Endothelial cell of umbilical vein (primary cell): Measurements from ENCODE around the gene LMNB1. TPM values are rescaled to one million over a fixed set of nuclear protein-coding genes. Genes with fewer than 3 reads are reported as not detected.

Experiments
- BruUV-seq: library from RNA; stranded (reverse); fragments of 400-500 nt; replicated peaks from 2 replicates; lab custom pipeline; 2021; lab: Mats Ljungman, UMichigan
- CTCF ChIA-PET: fragments of 300-600, 350-600 bp; sonication (Branson Sonifier 250); formaldehyde crosslinking; loops from one replicate; lab custom pipeline; 2021; ENCODE audit warnings: antibody characterized with exemption, inconsistent platforms; lab: Charles Lee
- POLR2A ChIA-PET: fragments of 300-600, 350-600 bp; sonication (Branson Sonifier 250); formaldehyde crosslinking; loops from one replicate; lab custom pipeline; 2021; ENCODE audit warnings: antibody characterized with exemption, inconsistent platforms; lab: Charles Lee
- DNase-seq: peaks from one replicate; pipeline ENCODE4 v3.0.0-alpha.2; 2011; ENCODE audit warnings: low read depth, low spot score
- FAIRE-seq: peaks from 2 replicates; lab custom pipeline; 2011; peaks lifted over from hg19 to GRCh38; lab: Jason Lieb, UNC
- H2AFZ ChIP-seq: 2 replicates; pipeline ENCODE4 v1.6.0; 2012; ENCODE audit warnings: low read depth, low read length, control low read depth, inconsistent platforms
- H3K27ac ChIP-seq: 2 replicates; pipeline ENCODE4 v1.5.1; 2011; ENCODE audit warnings: low read depth, mild to moderate bottlenecking, control low read depth, low read length, moderate library complexity; ENCODE audit not compliant: insufficient read depth
- H3K27me3 ChIP-seq, 2 experiments: 2 replicates each; pipeline versions ENCODE4 v1.6.0 to v1.6.1; 2011; ENCODE audit warnings: low read length in 2 of 2, mixed read lengths in 1 of 2; ENCODE audit not compliant: control insufficient read depth in 2 of 2, insufficient read depth in 2 of 2
- H3K36me3 ChIP-seq, 2 experiments: 2 replicates in 1 of 2; 3 replicates in 1 of 2; pipeline ENCODE4 v1.5.1; 2011; ENCODE audit warnings: low read length in 2 of 2, mild to moderate bottlenecking in 1 of 2, moderate library complexity in 1 of 2; ENCODE audit not compliant: control insufficient read depth in 2 of 2, insufficient read depth in 2 of 2; ENCODE audit errors: extremely low read depth in 1 of 2
- H3K4me1 ChIP-seq: 3 replicates; pipeline ENCODE4 v1.5.1; 2011; ENCODE audit warnings: mild to moderate bottlenecking, low read length; ENCODE audit not compliant: control insufficient read depth, insufficient read depth; ENCODE audit errors: extremely low read depth
- H3K4me2 ChIP-seq: 2 replicates; pipeline ENCODE4 v1.6.1; 2011; ENCODE audit warnings: low read length, control low read depth, mixed read lengths; ENCODE audit not compliant: insufficient read depth
- H3K4me3 ChIP-seq, 3 experiments: fragments of 200-600 bp in 1 of 3; sonication (generic), shearing (Covaris generic) in 1 of 3; replicated peaks in 1 of 3; 2 replicates each; pipeline ENCODE4 v1.5.1; 2011 to 2016; ENCODE audit warnings: control low read depth in 3 of 3, low read length in 3 of 3, mild to moderate bottlenecking in 2 of 3, inconsistent platforms in 1 of 3, low read depth in 1 of 3, moderate library complexity in 1 of 3; ENCODE audit not compliant: insufficient read depth in 1 of 3
- H3K79me2 ChIP-seq: 2 replicates; pipeline ENCODE4 v1.6.0; 2012; ENCODE audit warnings: low read length, inconsistent platforms; ENCODE audit not compliant: control insufficient read depth, insufficient read depth
- H3K9ac ChIP-seq: replicated peaks from 2 replicates; pipeline ENCODE3; 2011; ENCODE audit warnings: low read length, control low read depth; ENCODE audit not compliant: insufficient read depth; ENCODE audit errors: extremely low read depth
- H3K9me1 ChIP-seq: replicated peaks from 3 replicates; pipeline ENCODE4 v1.6.0; 2011; ENCODE audit warnings: mild to moderate bottlenecking, low read length; ENCODE audit not compliant: control insufficient read depth, insufficient read depth; ENCODE audit errors: extremely low read depth
- H3K9me3 ChIP-seq: replicated peaks from 2 replicates; pipeline ENCODE4 v1.5.1; 2012; ENCODE audit warnings: low read length, inconsistent platforms; ENCODE audit not compliant: control insufficient read depth, insufficient read depth
- H4K20me1 ChIP-seq: replicated peaks from 2 replicates; pipeline ENCODE3; 2011; ENCODE audit warnings: mild to moderate bottlenecking, low read length; ENCODE audit not compliant: control insufficient read depth, insufficient read depth; ENCODE audit errors: extremely low read depth
- CTCF ChIP-seq, 2 donors: IDR thresholded peaks; 1 replicate in 1 of 2; 2 replicates in 1 of 2; pipeline ENCODE4 v1.5.1; 2011; ENCODE audit warnings: low read length in 2 of 2, mild to moderate bottlenecking in 2 of 2, moderate library complexity in 2 of 2, control low read depth in 1 of 2, inconsistent platforms in 1 of 2, low read depth in 1 of 2; ENCODE audit not compliant: insufficient read depth in 1 of 2; ENCODE audit errors: extremely low read depth in 1 of 2
- EZH2 ChIP-seq: IDR thresholded peaks from 2 replicates; pipeline ENCODE4 v1.6.1; 2012; ENCODE audit warnings: borderline replicate concordance, low read depth, mild to moderate bottlenecking, moderate library complexity, low read length, inconsistent platforms; ENCODE audit not compliant: severe bottlenecking
- FOS ChIP-seq: IDR thresholded peaks from 2 replicates; pipeline ENCODE4 v1.6.1; 2011; ENCODE audit warnings: mild to moderate bottlenecking, low read length, moderate library complexity, borderline replicate concordance; ENCODE audit not compliant: insufficient read depth
- GATA2 ChIP-seq: IDR thresholded peaks from 2 replicates; pipeline ENCODE4 v1.7.0; 2011; ENCODE audit warnings: low read depth, mild to moderate bottlenecking, moderate library complexity, mixed read lengths, low read length; ENCODE audit not compliant: insufficient read length, insufficient read depth
- JUN ChIP-seq: IDR thresholded peaks from 2 replicates; pipeline ENCODE4 v1.6.1; 2011; ENCODE audit warnings: borderline replicate concordance, low read depth; ENCODE audit not compliant: insufficient read length, insufficient read depth
- MAX ChIP-seq: IDR thresholded peaks from 2 replicates; pipeline ENCODE4 v1.6.1; 2011; ENCODE audit not compliant: insufficient read depth, insufficient read length
- MYC ChIP-seq: IDR thresholded peaks from one replicate; pipeline ENCODE4 v1.6.1; 2011; ENCODE audit warnings: mild to moderate bottlenecking, low read depth, low read length
- POLR2A ChIP-seq: IDR thresholded peaks from 2 replicates; pipeline ENCODE4 v1.6.1; 2012; ENCODE audit warnings: low read depth, mild to moderate bottlenecking, control low read depth, low read length
- POLR2AphosphoS5 ChIP-seq: IDR thresholded peaks from 2 replicates; pipeline ENCODE4 v1.6.1; 2012; ENCODE audit warnings: low read depth, mild to moderate bottlenecking, control low read depth, low read length, moderate library complexity; ENCODE audit not compliant: insufficient read depth
- dilution Hi-C: fragments of 300-500 bp; cut with MboI; formaldehyde crosslinking; loops from one replicate; pipeline ENCODE4 v1.15.0; 2019; ENCODE audit warnings: low sequenced_read_pairs; ENCODE audit not compliant: extremely low pct_ligation_motif_present
- intact Hi-C: fragments of 100-400 bp; cut with micrococcal nuclease; formaldehyde crosslinking; loops from one replicate; pipeline ENCODE4 v1.10.0; 2022
- polyA plus RNA-seq, 4 experiments: library from polyadenylated mRNA; depleted of rRNA in 3 of 4; stranded (reverse) in 3 of 4; unstranded in 1 of 4; fragments of >200 nt; gene quantifications; 2 replicates each; pipeline versions ENCODE4 v1.2.1 to v1.2.3, GENCODE V29; 2011 to 2012; ENCODE audit warnings: missing spikeins in 1 of 4
- total RNA-seq: library from RNA; stranded (reverse); gene quantifications from 2 replicates; pipeline ENCODE4 v1.2.3, GENCODE V29; 2021

LMNB1 gene
- total and polyA plus RNA-seq, 2 donors (not counting 3 experiments of a cell fraction or from before 2014, with no cell fraction given), result 45.2 to 144 TPM

DNA sequence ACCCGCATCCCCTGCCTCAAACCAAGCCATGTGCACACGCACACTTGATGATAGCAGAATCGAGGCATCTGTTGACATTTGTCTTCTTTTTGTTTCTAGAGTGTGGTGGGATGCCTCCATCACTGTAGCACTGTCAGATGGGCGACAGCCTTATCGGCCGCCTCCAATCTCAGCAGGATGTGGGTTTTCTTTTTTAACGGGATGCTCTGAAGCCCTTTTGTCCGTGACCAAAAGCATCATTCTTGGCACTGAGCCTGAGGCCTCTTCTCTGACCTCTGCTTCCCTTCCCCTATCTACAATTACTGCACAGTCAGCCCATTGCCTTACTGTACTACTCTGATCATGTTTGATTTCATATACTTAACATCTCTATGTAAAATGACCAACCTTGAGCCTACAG, 78.3 kb downstream of the LMNB1 start:
- BruUV-seq, result no TSS peak
- ChIA-PET CTCF (no interaction called here), POLR2A (no interaction called here)
- dilution Hi-C loops, result no loop called here
- no peaks in the 10 kb centered on the region for H3K36me3 ChIP-seq
- H3K9me3 ChIP-seq, result no peaks in the 10 kb centered on the region
- DNase-seq (no peak), FAIRE-seq (no peak)
- H2AFZ ChIP-seq, result no peak overlapping the region
- no peaks in the 10 kb centered on the region for H3K79me2 ChIP-seq
- TF ChIP-seq MYC (no peak), EZH2 (no peak), JUN (no peak), POLR2A (no peak), MAX (no peak), POLR2AphosphoS5 (peak; percentile 29), GATA2 (peak; percentile 49), FOS (no peak), CTCF (IDR thresholded peaks at IDR 0.05; ENCODE audit: extremely low read depth in 1 of 2, insufficient read depth in 1 of 2, low read depth in 1 of 2, low read length in 2 of 2) (no peak)
- H3K27ac ChIP-seq, result no peak overlapping the region
- no peaks in the 10 kb centered on the region for H3K9me1 ChIP-seq
- H3K27me3 ChIP-seq, result no peaks in the 10 kb centered on the region
- intact Hi-C loops, result no loop called here
- H3K4me1 ChIP-seq, result peaks cover 21% of the 10 kb centered on the region
- H3K4me2 ChIP-seq, result no peak overlapping the region
- no peak overlapping the region for H3K4me3 ChIP-seq
- no peaks in the 10 kb centered on the region for H4K20me1 ChIP-seq
- no peak overlapping the region for H3K9ac ChIP-seq
